Measurements from ENCODE around the gene MRPS6.

Gene MRPS6

GRCh38 chr21:34148826-34149558, 75.6 kb downstream of the MRPS6 start:
- no peak overlapping the region for H3K4ac ChIP-seq (ENCODE audit: low read depth, low read length)
- no peak for DNase-seq
- H2BK5ac ChIP-seq (ENCODE audit: low read length) = no peak overlapping the region
- H4K8ac ChIP-seq (ENCODE audit: low read depth, low read length) = no peak overlapping the region
- no peak overlapping the region for H2BK15ac ChIP-seq (replicated peaks; ENCODE audit: low read depth)
- no CpG with 5 or more reads among the region's 7 CpGs for WGBS (ENCODE audit: extremely low coverage, insufficient coverage, low lambda C conversion rate)
- H3K4me3 ChIP-seq (ENCODE audit: low read length) = no peak overlapping the region
- H3K36me3 ChIP-seq (ENCODE audit: control insufficient read depth, insufficient read depth, low read length) = peaks cover 2% of the 10 kb centered on the region
- H3K27me3 ChIP-seq (ENCODE audit: insufficient read depth, low read length, poor library complexity) = no peaks in the 10 kb centered on the region
- H3K4me2 ChIP-seq (ENCODE audit: low read length) = no peak overlapping the region
- H3K79me1 ChIP-seq (ENCODE audit: low read length) = peaks cover 12% of the 10 kb centered on the region
- H3K9ac ChIP-seq (ENCODE audit: low read length) = no peak overlapping the region
- no peak overlapping the region for H3K18ac ChIP-seq (ENCODE audit: low read length)
- H2BK120ac ChIP-seq (ENCODE audit: low read depth, low read length) = no peak overlapping the region
- H3K79me2 ChIP-seq (ENCODE audit: control insufficient read depth, insufficient read depth, low read length) = no peaks in the 10 kb centered on the region
- no peak overlapping the region for H3K27ac ChIP-seq (ENCODE audit: low read depth, low read length)
- H2AK5ac ChIP-seq (ENCODE audit: low read length) = no peak overlapping the region
- no peak overlapping the region for H3K23ac ChIP-seq (ENCODE audit: low read length)
- no peak overlapping the region for H3K56ac ChIP-seq (ENCODE audit: low read length)
- no peak overlapping the region for H4K5ac ChIP-seq (ENCODE audit: low read length)
- no peaks in the 10 kb centered on the region for H3K4me1 ChIP-seq (ENCODE audit: control insufficient read depth, low read depth, low read length)

DNA sequence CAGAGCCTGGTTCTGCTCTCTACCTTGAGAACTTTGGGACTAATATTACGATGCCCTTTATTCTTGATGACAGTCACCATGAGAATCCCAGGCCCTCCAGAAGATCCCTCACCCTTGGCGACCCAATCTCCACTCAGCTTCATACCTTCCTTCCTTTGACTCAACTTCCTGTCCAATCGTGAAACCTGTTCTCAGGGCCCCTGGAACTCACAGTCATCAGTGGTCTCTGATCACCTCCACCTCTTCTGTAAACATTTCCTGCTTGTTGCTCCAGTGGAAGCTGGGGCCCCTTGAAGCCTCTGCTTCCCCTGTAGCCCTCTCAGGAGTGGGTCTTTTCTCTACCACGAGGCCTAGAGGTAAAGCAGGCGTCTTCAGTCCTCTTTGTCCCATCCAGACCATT, 79.1 kb downstream of the MRPS6 start:
- Histone ChIP-seq H3K27ac (ENCODE audit: low read depth, low read length) (no peak overlapping the region), H3K79me2 (ENCODE audit: control insufficient read depth, insufficient read depth, low read length) (no peaks in the 10 kb centered on the region), H3K4me1 (ENCODE audit: control insufficient read depth, low read depth, low read length) (no peaks in the 10 kb centered on the region), H3K4ac (ENCODE audit: low read depth, low read length) (no peak overlapping the region), H3K36me3 (ENCODE audit: control insufficient read depth, insufficient read depth, low read length) (no peaks in the 10 kb centered on the region), H4K8ac (ENCODE audit: low read depth, low read length) (no peak overlapping the region), H2AK5ac (ENCODE audit: low read length) (no peak overlapping the region), H2BK15ac (replicated peaks; ENCODE audit: low read depth) (no peak overlapping the region), H2BK120ac (ENCODE audit: low read depth, low read length) (no peak overlapping the region), H3K27me3 (ENCODE audit: insufficient read depth, low read length, poor library complexity) (no peaks in the 10 kb centered on the region), H3K56ac (ENCODE audit: low read length) (no peak overlapping the region), H3K18ac (ENCODE audit: low read length) (no peak overlapping the region), H3K4me2 (ENCODE audit: low read length) (no peak overlapping the region), H4K5ac (ENCODE audit: low read length) (no peak overlapping the region), H3K79me1 (ENCODE audit: low read length) (peaks cover 7% of the 10 kb centered on the region), H3K9ac (ENCODE audit: low read length) (no peak overlapping the region), H2BK5ac (ENCODE audit: low read length) (no peak overlapping the region), H3K4me3 (ENCODE audit: low read length) (no peak overlapping the region), H3K23ac (ENCODE audit: low read length) (no peak overlapping the region)
- no peak for DNase-seq
- WGBS (ENCODE audit: extremely low coverage, insufficient coverage, low lambda C conversion rate) = no CpG with 5 or more reads among the region's 5 CpGs

GRCh38 chr21:34154878-34155277, 81.5 kb downstream of the MRPS6 start:
- H2BK120ac ChIP-seq (ENCODE audit: low read depth, low read length) = no peak overlapping the region
- no peak overlapping the region for H2BK5ac ChIP-seq (ENCODE audit: low read length)
- H4K8ac ChIP-seq (ENCODE audit: low read depth, low read length) = no peak overlapping the region
- no peaks in the 10 kb centered on the region for H3K27me3 ChIP-seq (ENCODE audit: insufficient read depth, low read length, poor library complexity)
- no peak for DNase-seq
- H3K9ac ChIP-seq (ENCODE audit: low read length) = no peak overlapping the region
- H4K5ac ChIP-seq (ENCODE audit: low read length) = no peak overlapping the region
- no peak overlapping the region for H3K18ac ChIP-seq (ENCODE audit: low read length)
- H3K79me1 ChIP-seq (ENCODE audit: low read length) = no peaks in the 10 kb centered on the region
- H3K4ac ChIP-seq (ENCODE audit: low read depth, low read length) = no peak overlapping the region
- H2BK15ac ChIP-seq (replicated peaks; ENCODE audit: low read depth) = no peak overlapping the region
- H3K79me2 ChIP-seq (ENCODE audit: control insufficient read depth, insufficient read depth, low read length) = no peaks in the 10 kb centered on the region
- H3K27ac ChIP-seq (ENCODE audit: low read depth, low read length) = no peak overlapping the region
- H3K23ac ChIP-seq (ENCODE audit: low read length) = no peak overlapping the region
- no peaks in the 10 kb centered on the region for H3K36me3 ChIP-seq (ENCODE audit: control insufficient read depth, insufficient read depth, low read length)
- H3K4me2 ChIP-seq (ENCODE audit: low read length) = no peak overlapping the region
- no peak overlapping the region for H3K56ac ChIP-seq (ENCODE audit: low read length)
- H3K4me1 ChIP-seq (ENCODE audit: control insufficient read depth, low read depth, low read length) = no peaks in the 10 kb centered on the region
- no peak overlapping the region for H2AK5ac ChIP-seq (ENCODE audit: low read length)
- no peak overlapping the region for H3K4me3 ChIP-seq (ENCODE audit: low read length)
- WGBS (ENCODE audit: extremely low coverage, insufficient coverage, low lambda C conversion rate) = no CpG with 5 or more reads among the region's 5 CpGs

DNA sequence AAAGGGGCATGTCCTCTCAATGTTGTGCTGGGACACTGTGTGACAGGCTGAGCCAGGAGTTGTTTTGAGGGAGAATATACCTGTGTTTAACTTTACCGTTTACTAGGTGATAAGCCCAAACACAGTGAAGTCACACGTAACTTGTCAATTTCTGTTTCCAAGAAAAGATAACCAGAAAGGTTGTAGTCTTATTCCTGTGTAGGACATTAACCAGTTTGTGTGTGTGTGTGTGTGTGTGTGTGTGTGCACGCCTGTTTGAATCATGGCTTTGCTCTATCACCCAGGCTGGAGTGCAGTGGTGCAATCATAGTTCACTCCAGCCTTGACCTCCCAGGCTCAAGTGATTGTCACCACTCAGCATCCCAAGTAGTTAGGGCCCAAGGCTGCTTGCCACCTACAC, 83.6 kb downstream of the MRPS6 start:
- no peak overlapping the region for H3K23ac ChIP-seq (ENCODE audit: low read length)
- H3K18ac ChIP-seq (ENCODE audit: low read length) = no peak overlapping the region
- H4K8ac ChIP-seq (ENCODE audit: low read depth, low read length) = no peak overlapping the region
- H2BK5ac ChIP-seq (ENCODE audit: low read length) = no peak overlapping the region
- DNase-seq = no peak
- H4K5ac ChIP-seq (ENCODE audit: low read length) = no peak overlapping the region
- no peak overlapping the region for H3K4me3 ChIP-seq (ENCODE audit: low read length)
- H2BK120ac ChIP-seq (ENCODE audit: low read depth, low read length) = no peak overlapping the region
- H3K4me2 ChIP-seq (ENCODE audit: low read length) = no peak overlapping the region
- H3K27ac ChIP-seq (ENCODE audit: low read depth, low read length) = no peak overlapping the region
- no peak overlapping the region for H3K4ac ChIP-seq (ENCODE audit: low read depth, low read length)
- no peaks in the 10 kb centered on the region for H3K4me1 ChIP-seq (ENCODE audit: control insufficient read depth, low read depth, low read length)
- H3K79me2 ChIP-seq (ENCODE audit: control insufficient read depth, insufficient read depth, low read length) = no peaks in the 10 kb centered on the region
- no peaks in the 10 kb centered on the region for H3K79me1 ChIP-seq (ENCODE audit: low read length)
- WGBS (ENCODE audit: extremely low coverage, insufficient coverage, low lambda C conversion rate) = no CpG with 5 or more reads among the region's 3 CpGs
- no peak overlapping the region for H2BK15ac ChIP-seq (replicated peaks; ENCODE audit: low read depth)
- H3K9ac ChIP-seq (ENCODE audit: low read length) = no peak overlapping the region
- H3K36me3 ChIP-seq (ENCODE audit: control insufficient read depth, insufficient read depth, low read length) = no peaks in the 10 kb centered on the region
- no peak overlapping the region for H2AK5ac ChIP-seq (ENCODE audit: low read length)
- peak overlapping the region; percentile 7 for H3K56ac ChIP-seq (ENCODE audit: low read length)
- no peaks in the 10 kb centered on the region for H3K27me3 ChIP-seq (ENCODE audit: insufficient read depth, low read length, poor library complexity)

GRCh38 chr21:34157521-34157920, 84.1 kb downstream of the MRPS6 start:
- Histone ChIP-seq H3K79me2 (ENCODE audit: control insufficient read depth, insufficient read depth, low read length) (no peaks in the 10 kb centered on the region), H3K56ac (ENCODE audit: low read length) (no peak overlapping the region), H3K27ac (ENCODE audit: low read depth, low read length) (no peak overlapping the region), H3K9ac (ENCODE audit: low read length) (no peak overlapping the region), H3K4me2 (ENCODE audit: low read length) (no peak overlapping the region), H3K27me3 (ENCODE audit: insufficient read depth, low read length, poor library complexity) (no peaks in the 10 kb centered on the region), H2BK5ac (ENCODE audit: low read length) (no peak overlapping the region), H2BK15ac (replicated peaks; ENCODE audit: low read depth) (no peak overlapping the region), H3K4ac (ENCODE audit: low read depth, low read length) (no peak overlapping the region), H3K23ac (ENCODE audit: low read length) (no peak overlapping the region), H4K8ac (ENCODE audit: low read depth, low read length) (no peak overlapping the region), H3K36me3 (ENCODE audit: control insufficient read depth, insufficient read depth, low read length) (no peaks in the 10 kb centered on the region), H2AK5ac (ENCODE audit: low read length) (no peak overlapping the region), H2BK120ac (ENCODE audit: low read depth, low read length) (no peak overlapping the region), H4K5ac (ENCODE audit: low read length) (no peak overlapping the region), H3K4me3 (ENCODE audit: low read length) (no peak overlapping the region), H3K79me1 (ENCODE audit: low read length) (no peaks in the 10 kb centered on the region), H3K4me1 (ENCODE audit: control insufficient read depth, low read depth, low read length) (no peaks in the 10 kb centered on the region), H3K18ac (ENCODE audit: low read length) (no peak overlapping the region)
- WGBS (ENCODE audit: extremely low coverage, insufficient coverage, low lambda C conversion rate) = no CpG with 5 or more reads among the region's 2 CpGs
- DNase-seq = no peak
